GM19463 (cell line): ENCODE data around the gene TPRA1.

Experiments used
- ATAC-seq: cut with Tn5 transposase; IDR thresholded peaks from one replicate; pipeline ENCODE4 v1.9.1; 2021; ENCODE audit warnings: mild to moderate bottlenecking, moderate library complexity; ENCODE audit not compliant: unreplicated experiment

The TPRA1 gene

DNA sequence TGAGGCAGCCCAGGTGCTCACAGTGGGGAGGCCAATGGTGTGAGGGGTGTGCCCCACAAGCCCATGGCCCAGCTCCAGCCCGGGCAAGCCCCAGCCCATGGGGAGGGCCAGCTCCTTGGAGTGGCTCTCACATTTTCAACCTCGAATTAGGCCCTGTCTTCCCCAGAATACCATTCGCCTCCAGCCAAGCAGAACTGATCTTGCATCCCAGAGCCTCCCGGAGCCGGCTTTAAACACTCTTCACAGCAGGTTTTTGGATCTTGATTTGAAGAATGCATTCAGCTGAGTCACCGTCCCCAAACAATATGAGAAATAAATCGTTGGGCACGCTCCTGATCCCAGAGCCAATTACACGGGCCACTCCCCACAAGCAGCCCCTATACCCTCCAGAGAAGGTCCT, 23.7 kb downstream of the TPRA1 start:
- no peak for ATAC-seq

DNA sequence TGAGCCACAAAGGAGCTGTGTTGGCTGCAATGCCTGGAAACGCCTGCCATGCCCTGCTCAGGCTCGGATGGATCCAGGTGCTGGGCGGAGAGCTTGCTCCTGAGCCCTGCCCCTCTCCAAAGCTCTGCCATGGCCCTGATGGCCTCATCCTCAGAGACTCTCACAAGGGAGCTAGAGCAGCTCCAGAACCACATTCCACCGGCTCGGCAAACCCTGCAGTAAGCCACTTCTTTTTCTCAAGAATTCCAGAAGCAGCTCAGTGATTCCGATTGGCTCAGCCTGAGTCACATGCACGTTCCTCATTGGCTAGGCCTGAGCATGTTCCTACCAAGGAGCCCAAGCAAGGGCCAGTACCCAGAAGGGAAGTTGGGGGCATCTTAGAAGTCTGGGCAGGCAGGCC, 24.8 kb downstream of the TPRA1 start:
- ATAC-seq: no peak

- ATAC-seq: no peak
Measured at GRCh38 chr3:127560051-127560787, 30.3 kb downstream of the TPRA1 start.

- ATAC-seq: no peak
Measured at GRCh38 chr3:127556565-127556964, 34.0 kb downstream of the TPRA1 start.

DNA sequence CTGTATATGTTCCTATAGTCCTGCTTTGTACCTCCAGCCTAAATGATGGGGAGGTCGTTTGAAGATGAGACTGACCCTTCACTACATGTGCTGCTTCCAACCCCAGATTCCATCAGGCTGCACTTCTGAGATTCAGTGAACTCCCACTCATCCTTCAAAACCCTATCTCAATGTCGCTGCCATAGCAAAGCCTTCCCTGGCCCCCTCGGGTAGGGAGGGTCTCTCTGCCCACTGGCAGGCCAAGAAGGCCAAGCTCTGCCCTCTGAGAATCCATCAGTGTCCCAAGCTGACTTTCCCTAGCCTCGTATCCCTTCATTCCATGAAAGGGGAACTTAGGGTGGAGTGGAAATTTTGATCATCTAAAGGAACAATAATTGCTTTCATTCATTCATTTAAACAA, 35.4 kb downstream of the TPRA1 start:
- ATAC-seq: no peak

DNA sequence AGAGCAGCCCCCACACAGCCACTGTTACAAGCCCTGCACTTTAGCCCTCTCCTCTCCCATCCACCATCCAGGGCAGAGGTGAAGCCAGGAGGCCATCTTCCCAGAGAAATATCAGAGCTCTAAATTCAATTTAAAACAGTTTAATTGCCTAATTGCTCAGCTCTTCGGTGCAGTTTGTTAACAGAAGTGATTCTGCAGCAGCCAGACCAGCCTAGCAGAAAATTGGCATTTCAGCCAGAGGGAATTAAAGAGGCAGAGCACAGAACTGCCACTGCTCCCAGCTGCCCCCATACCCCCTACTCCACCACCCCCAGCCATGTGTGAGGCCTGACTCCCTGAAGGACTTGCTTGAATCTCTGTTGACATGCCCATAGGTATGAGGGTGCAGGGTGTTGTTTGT, 38.5 kb downstream of the TPRA1 start:
- ATAC-seq: no peak

GRCh38 chr3:127551178-127551577, 39.4 kb downstream of the TPRA1 start:
- no peak for ATAC-seq

- no peak for ATAC-seq
Measured at GRCh38 chr3:127550468-127551157, 39.9 kb downstream of the TPRA1 start.

DNA sequence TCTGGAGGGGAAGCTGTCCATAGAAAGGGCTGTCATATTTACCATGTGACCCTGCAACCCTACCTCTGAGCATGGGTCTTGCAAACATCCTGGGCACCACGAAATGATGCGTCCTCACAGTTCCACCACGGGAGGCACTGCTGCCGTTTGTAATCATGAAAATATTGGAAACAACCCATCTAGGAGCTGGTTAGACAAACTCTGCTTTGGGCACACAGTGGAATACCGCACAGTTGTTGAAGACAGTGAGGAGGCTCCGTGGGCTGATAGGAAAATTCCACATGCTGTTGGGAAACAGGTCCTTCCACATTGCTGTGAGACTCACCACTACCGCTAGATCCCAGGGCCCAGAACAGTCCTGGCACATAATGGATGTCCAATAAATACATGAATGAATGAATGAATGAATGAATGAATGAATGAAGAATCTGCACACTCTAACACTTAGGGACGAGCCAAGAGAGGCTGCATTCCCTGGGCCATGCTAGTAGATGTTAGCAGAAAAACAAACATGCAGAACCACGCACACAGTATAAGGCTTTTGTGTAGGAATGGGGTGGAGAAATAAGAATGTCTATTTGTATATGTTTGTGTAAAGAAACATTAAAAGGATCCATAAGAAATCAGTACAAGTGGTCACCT, 40.6 kb downstream of the TPRA1 start:
- ATAC-seq: no peak

GRCh38 chr3:127547761-127548605, 42.5 kb downstream of the TPRA1 start:
- ATAC-seq: peak; percentile 83

DNA sequence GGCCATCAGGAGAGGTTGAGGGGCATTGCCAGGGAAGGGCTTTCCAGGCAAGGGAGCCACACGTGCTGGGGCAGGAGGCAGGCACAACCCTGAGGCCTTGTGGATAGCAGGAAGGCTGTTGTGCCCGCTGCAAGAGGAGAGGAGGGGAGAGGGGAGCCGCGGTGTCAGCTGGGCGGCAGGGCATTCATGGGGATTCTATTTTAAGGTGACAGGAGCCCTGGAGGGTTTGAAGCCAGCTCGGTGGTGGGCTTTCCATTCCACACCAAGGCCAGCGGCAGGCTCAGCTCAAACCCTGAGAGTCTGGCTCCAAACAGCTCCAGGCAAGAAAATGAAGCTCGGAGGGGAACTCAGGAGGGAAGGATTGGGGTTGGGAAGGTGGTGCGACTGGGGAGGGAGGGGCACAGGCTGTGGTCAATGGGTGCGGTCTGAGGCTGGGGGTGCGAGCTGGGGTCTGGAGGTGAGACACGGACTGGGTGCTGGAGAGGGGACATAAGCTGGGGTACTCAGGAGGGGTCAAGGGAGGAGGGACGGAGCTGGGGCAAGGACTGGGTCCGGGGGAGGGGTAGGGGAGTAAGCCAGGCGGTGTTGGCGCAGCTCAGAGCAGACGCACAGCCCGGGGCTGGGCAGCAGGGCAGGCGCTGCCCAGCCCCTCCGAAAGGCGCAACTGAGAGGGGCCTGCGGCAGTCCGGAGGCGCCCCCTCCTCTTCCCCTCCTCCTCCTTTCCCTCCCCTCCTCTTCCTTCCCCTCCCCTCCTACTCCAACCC, 43.4 kb downstream of the TPRA1 start:
- no peak for ATAC-seq

DNA sequence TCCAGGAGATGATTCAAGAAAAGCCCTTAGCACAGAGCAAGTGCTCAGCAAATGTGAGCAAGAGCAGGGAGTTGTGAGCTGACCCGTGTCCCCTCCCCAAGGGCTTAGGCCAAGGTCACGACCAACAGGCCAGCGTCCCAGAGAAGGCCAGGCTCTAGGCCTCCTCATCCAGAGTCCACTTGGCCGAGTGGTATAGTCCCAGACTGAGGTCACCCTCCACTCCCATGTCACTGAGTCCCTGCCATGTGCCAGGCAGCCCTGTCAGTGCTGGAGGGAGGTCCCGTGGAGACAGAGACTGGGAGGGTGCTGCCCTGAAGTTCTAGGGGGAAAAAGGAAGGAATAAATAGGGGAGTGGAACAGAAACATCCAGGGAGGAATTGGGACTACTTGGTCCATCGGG, 44.0 kb downstream of the TPRA1 start:
- no peak for ATAC-seq

DNA sequence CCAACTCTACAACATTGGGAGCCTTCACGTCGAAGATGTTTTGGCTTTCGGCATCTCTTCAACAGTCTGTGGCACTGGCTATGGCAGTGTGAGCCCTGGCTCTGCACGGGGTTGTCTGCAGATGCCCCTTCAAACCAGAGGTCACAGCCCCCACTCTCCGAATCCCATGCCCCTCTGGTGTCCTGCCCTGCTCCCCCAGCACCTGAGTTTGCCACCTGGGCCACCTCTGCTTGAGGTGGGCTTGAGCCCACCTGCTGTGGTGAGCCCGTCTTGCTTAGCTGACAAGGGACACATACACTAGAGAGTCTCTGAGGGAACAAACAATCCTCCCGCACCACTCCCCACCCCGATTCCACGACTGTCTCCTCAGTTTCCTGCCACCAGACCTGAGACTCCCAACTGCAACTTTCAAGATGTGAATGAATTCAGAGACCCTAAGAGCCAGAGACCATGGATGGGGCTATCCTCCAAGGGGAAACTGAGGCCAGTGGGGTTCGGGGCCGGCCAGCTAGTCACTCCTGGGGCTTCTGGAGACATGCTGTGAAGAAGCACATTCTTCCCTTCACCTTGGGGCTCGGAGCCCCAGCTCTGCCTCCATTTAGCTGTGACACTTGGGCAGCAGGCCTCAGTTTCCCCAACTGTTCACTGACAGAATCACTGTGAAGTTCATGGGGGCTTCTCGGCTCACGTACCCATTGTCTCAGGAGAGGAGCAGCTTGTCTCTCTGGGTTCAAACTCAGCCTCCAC, 44.6 kb downstream of the TPRA1 start:
- no peak for ATAC-seq

- no peak for ATAC-seq
Measured at GRCh38 chr3:127545216-127545615, 45.3 kb downstream of the TPRA1 start.

DNA sequence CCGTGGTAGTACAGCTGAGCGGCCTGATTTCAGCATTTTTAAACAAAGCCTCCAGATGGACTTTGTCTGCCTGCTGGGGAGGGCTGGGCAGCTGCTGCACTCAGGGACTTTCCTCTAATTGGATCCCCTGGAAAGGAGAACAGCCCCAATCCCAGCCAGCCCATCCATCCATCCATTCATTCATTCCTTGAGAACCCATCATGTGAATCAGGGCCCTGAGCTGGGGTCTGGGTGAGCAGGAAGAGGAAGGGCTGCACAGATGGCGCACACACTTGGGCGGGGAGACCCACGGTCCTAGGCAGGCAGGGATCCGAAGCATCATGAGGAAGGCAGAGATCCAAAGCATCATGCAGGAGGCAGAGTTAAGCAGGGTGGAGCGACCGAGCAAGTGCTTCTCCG, 45.7 kb downstream of the TPRA1 start:
- ATAC-seq: no peak

GRCh38 chr3:127544192-127544802, 46.2 kb downstream of the TPRA1 start:
- ATAC-seq: no peak

DNA sequence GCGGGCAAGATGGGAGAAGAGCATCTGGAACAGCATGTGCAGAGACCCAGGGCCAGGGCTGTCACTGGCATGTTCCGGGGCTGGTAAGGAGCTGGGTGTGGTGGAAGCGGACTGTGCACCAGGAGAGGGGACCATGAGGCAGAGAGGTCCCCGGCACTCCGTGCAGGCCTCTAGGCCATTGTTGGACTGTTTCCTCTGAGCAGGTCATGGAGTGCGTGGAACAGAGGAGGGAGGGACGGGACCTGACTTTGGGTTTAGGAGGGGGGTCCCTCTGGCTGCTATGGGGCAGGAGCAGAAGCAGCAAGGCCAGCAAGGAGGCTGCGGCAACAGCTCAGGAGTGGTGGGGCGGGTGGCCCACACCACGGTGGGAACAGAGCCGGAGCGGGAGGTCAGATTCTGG, 47.1 kb downstream of the TPRA1 start:
- no peak for ATAC-seq

- no peak for ATAC-seq
Measured at GRCh38 chr3:127542441-127542952, 48.0 kb downstream of the TPRA1 start.

- no peak for ATAC-seq
Measured at GRCh38 chr3:127541320-127541719, 49.2 kb downstream of the TPRA1 start.
